GM18867 (cell line): Measurements from ENCODE around the gene MYBPC2.

ENCODE experiments used
- ATAC-seq: cut with Tn5 transposase; IDR thresholded peaks from one replicate; pipeline ENCODE4 v1.9.1; 2021; ENCODE audit warnings: mild to moderate bottlenecking, moderate library complexity; ENCODE audit not compliant: unreplicated experiment

The MYBPC2 gene

DNA sequence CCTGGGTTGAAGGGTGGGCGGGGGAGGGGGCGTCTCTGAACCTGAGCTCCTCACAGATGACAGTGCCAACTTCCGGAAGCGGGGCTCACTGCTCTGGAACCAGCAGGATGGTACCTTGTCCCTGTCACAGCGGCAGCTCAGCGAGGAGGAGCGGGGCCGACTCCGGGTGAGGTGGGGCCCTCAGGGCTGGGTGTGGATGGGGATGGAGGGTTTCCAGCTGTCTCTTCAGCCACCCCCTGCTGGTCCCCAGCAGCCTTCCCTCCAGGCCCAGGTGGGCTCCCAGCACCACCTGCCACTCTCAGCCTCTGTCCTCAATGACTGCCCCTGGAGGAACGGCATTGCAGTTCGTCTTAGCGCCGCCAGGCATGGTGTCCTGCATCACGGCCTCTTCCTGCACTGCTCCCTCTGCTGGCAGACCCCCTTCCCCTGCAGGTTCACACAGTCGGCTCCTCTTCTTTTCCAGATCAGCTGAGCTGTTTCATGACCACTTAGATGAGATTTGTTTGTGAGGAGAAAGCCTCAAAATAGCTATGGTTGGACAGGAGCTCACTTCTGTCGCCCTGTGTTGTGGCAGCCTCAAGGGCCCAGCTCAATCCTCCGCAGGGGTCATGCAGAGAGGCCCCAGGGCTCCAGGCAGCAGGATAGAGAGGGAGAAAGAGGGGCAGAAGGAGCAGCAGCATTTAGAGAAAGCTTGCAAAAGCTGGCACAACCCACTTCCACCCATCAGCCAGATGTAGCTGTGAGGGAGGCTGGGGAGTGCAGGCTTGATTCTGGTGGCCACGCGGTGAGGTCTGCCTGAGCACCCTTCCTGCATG is 46.4 kb downstream of the MYBPC2 start:
- no peak for ATAC-seq

DNA sequence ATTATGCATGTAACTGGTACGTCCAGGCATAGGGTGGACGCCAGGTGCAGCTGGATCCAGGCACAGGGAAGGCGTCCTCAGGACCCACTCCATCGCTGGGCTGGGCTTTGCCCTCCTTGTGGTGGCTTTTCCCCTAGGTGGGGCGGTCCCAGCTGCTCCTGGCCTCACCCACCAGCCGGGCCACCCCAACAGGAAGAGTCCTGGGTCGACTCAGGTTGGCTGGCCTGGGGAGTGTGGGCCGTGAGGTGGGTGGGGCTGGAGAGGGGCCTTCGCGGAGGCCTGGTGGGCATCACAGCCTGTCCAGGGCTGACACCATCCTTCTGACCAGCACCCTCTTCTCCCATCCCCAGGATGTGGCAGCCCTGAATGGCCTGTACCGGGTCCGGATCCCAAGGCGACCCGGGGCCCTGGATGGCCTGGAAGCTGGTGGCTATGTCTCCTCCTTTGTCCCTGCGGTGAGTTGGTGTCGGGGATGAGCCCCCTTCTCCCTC is 47.1 kb downstream of the MYBPC2 start:
- ATAC-seq: no peak

DNA sequence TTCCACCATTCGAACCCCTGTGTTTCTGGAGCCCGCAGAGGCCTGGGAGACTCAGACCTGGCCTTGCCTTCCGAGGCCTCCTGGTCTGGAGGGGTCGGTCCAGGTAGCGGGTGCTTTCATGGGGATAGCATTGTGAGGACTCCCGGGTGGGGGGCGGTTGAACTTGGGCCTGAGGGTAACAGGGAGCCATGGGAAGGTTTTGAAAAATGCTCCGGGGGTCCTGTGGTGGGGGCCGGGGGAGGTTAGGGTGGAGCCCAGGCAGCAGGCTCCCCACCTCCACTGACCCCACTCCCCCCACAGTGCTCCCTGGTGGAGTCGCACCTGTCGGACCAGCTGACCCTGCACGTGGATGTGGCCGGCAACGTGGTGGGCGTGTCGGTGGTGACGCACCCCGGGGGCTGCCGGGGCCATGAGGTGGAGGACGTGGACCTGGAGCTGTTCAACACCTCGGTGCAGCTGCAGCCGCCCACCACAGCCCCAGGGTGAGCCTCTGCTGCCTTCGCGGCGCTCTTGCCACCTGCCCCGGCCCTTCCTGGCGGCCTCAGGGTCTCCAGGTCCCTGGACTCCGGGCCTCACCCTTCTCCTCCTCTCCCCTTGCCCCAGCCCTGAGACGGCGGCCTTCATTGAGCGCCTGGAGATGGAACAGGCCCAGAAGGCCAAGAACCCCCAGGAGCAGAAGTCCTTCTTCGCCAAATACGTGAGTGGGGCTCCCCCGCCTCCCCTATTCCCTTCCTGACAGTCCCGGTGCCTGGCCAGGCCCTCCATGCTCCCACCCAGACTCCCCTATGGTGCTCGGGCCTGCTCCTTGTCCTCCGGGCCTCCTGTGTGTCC is 47.8 kb downstream of the MYBPC2 start:
- no peak for ATAC-seq

DNA sequence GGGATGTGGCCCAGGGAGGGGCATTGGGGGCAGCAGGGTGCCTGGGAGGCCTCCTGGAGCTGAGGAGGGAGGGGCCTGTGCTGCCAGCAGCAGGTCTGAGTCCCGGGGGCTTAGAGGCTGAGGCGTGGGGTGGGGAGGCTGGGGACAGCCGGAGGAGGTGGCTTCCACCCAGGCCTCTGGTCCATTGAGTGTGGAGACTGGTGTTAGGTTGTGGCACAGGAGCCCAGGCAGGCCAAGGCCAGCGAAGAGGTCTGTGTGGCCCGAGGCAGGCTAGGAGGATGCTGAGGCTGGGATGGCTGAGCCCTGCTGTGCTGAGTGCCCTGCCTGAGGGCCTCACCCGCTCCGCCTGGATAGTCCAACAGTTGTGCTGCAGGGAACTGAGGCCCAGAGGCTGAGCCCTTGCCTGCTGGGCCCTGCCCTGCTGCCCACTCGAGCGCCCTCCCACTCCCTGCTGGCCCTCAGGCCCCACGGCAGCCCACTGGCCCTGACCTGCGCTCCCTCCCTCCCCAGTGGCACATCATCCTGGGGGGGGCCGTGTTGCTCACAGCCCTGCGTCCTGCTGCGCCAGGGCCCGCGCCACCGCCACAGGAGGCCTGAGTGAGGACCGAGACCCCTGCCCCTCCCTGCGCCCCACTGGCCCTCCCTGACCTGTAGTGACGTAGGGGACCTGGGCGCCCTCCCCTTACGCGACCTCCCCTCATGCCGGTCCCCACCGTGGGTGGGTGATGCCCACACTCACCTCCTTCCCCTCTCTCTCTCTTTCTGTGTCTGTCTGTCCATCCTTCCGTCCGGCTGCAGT is 48.9 kb downstream of the MYBPC2 start:
- no peak for ATAC-seq

DNA sequence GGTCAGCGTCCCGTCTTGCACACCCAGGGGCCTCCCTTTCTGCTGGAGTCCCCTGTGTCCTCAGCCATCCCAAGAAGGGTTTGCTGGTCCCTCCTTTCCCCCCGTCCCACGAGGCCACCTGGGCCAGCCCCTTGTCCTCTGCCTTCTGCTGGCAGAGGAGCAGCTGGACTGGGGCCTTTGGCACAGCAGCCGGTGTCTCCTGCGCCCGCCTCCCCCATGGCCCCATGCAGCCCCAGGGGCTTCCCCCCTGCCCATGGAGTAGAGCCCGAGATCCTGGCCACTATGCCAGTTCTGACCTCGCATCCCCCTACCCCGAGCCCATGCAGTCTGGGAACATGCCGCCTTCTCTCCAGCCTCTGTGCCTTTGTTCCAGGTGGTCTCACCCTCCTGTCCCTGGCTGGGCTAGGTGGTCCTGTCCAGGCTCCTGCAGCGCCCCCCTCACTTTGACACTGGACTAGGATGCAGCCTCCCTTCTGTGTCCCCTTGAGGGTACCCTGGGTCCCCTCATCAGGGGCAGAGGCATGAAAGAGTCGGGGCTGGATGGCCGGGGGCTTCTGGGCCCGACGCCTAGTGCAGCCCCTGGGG is 49.7 kb downstream of the MYBPC2 start:
- ATAC-seq: no peak

DNA sequence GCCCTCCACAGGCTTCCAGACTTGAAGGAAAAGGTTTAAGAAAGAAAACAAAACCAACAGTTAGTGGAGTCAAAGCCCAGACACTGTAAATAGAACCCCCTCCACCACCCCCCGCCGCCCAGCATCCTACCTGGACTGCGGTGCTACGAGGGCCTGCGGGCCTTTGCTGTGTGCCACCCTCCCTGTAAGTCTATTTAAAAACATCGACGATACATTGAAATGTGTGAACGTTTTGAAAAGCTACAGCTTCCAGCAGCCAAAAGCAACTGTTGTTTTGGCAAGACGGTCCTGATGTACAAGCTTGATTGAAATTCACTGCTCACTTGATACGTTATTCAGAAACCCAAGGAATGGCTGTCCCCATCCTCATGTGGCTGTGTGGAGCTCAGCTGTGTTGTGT is 50.2 kb downstream of the MYBPC2 start:
- no peak for ATAC-seq

DNA sequence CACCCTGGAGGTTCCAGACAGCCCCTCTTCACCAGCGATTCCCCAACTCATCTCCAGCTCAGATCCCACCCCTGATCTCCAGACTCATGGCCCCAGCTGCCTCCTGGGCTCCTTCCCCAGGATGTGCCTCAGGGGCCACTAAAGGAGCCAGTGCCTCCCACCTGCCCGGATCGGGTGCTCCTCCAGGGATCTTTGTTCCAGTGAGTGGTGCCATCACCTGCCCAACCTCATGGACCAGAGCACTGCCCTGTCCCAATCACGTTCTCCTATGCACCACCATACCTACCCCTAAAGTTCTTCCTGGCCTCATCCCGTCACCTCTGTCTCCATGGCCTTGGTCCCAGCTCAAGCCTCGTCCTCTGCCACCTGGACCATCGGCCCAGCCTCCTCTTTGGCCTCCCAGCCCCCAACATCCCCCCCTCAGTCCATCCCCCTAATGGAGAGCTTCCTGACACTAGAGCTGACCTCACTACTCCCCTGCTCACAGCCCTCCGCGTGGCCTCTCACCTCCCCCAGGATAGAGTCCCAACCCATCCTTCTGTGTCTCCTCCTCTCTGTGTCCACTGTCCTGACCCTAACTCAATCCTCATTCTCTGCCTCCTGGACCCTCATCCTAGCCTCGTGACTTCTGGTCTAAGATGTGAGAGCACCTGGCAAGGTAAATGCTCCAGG is 52.7 kb downstream of the MYBPC2 start:
- no peak for ATAC-seq

DNA sequence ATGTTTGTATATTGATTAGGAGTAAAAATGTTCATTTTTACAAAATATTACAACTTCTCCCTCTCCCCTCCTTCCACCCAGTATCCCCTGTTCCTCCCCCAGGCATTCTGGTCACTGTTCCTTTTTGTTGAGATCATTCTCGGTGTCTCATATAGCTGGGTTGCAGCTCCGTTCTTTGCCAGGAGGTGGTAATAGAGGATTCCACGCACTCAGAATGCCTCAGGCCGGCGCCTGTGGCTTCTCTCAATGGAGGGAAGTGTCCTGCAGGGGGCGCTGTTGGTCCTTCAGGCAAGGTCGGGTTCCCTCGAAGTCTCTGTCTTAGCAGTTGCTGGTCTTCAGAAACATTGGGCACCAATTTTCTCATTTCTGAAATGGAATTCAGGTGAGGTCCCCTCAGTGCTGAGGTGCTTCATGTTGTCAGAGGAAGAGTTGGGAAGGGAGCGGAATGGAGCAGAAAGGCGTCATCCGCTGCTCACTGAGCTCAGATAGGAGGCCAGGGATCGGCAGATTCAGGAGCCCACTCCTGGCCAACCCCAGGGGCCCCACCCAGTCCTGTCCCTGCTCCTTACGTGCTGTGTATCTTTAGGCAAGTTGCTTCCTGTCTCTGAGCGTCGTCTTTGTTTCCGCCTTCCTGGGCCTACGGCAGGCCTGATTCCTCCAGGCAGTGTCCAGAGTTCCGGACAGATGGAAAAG is 54.3 kb downstream of the MYBPC2 start:
- no peak for ATAC-seq

DNA sequence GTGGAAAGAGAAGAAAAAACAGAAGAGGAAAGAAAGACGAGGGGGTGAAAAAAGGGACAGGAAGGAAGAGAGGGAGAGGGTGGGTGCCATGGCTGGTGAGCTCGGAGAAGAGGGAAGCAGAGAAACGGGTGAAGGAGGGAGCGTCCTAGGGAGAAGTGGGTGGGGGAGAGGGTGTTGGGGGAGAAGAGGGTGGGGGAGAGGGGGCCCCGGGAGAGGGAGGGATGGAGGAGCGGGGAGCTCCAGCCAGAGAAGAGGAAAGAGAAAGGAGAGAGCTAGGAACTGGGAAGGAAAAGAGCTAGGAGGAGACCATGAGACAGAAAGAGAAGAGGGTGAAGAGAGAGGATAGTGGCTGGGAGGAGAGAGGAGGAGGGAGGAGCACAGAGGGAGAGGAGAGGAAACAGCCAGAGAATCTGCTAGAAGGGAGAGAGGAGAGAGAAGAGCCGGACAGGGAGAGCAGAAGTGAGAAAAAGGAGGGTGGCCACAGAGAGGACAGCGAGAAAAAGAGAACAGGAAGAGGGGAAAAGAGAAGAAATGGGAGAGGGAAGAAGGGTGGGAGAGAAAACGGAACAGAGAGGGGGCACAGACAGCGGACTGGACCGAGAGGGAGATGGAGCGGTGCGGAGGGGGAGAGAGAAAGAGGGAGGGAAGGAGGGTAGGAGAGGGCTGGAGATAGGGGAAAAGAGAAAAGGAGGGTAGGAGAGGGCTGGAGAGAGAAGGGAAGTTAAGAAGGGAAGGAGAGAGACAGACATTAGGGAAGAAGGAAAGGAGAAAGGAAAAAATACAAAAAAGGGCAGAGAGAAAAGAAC is 55.9 kb downstream of the MYBPC2 start:
- no peak for ATAC-seq

DNA sequence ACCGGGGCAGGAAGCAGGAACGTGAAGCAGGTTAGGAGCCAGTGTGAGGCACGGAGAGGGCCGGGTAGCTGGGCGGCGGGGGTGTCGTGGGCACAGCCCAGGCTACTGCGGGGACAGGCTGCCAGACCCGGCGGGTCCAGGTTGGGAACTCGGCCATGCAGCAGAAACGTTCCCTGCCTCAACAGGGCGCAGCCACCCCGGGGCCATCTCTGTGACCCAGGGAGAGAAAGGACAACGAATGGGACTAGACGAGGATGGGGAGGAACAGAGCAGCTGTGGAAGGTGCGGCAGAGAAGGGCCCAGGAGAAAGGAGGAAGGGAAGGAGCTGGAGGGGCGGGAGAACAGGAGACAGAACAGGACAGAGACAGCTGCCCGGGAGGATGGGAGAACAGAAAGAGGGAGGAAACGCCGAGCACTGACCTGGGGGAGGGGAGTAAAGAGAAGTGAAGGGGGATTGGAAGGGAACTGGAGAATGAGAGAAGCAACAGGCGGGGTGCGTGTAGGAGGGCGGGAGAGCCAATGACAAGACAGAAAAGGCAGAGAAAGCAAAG is 56.8 kb downstream of the MYBPC2 start:
- no peak for ATAC-seq

DNA sequence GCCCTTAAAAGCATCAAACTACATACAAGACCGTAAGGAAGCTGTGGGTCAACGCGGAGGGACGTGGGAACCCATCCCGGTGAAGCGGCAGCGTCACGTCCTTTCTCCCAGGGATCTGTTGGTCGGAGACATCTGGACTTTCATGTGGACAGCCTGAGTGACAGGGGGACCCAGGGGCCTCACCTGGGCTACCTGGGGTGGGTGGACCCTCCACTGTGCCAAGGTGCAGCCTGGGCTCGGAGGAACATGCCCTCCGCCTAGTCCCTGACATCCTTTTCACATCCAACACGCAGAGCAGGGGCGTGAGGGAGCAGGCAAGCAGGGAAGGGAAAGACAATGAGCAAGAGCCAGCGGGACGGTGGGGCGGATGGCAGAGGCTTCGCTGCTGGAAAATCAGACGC is 57.7 kb downstream of the MYBPC2 start:
- ATAC-seq: no peak

DNA sequence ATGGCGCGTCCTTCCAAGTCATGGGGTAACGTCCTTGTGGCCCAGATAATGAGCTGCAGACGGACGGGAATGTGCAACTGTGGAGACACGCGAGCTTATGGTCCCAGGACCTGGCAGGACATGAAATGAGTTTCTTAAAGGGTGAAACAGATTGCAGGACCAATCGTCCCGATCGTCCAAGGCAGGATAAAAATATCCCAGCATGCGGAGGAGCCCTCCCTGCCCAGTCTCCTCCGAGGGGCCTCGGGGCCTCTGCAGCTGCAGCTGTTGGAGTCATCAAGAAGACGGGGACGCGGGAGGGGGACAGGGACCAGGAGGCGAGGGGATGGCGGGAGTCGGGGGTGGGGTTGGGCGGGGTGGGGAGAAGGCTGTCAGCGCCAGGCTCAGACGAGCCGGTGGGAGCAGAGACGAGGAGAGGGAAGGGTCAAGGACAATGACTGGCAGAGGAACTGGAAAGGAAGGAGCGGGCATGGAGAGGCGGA is 58.3 kb downstream of the MYBPC2 start:
- no peak for ATAC-seq

DNA sequence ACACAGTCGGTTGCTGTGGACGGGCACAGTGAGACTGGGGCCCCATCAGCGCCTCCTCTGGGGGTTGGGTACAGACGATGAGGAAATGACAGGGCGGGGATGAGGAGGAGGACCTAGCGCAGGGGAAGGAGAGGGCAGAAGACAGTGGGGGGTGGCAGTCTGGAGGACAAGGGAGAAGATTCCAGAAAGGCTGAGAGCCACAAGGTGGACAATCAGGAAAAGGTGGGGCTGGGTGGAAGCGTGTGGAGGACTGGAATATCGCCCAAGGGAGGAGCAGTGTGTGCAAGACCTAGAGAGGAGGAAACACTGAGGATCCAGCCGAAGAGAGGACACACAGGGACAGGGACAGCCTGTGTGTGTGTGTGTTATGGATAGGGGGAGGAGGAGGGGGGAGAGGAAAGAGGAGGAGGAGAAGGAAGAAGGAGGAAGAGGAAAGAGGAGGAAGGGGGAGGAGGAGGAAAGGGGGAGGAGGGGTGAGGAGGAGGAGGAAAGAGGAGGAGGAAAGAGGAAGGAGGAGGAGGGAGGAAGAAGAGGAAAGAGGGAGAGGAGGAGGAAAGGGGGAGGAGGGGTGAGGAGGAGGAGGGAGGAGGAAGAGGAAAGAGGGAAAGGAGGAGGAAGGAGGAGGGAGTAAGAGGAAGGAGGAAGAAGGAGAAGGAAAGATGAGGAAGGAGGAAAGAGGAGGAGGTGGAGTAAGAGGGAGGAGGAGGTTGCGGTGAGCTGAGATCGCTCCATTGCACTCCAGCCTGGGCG is 59.8 kb downstream of the MYBPC2 start:
- ATAC-seq: no peak

DNA sequence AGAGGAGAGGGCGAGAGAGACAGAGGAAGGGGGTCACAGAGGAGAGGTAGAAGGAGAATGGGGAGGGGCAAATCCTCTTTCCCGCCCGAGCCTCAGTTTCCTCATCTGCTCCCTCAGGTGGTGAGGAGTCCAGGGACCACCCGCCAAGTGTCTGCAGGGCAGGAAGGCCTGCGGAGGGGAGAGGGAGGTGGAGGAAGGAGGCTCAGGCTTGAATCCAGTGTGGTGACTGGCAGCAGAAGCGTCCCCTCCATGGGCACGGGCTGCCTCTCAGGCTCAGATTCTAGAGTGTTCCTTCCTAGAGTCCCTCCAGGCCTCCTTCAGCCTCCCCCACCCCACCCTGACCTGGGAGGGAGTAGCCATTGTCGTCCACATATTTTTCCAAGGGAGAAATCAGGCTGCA is 60.5 kb downstream of the MYBPC2 start:
- ATAC-seq: no peak

DNA sequence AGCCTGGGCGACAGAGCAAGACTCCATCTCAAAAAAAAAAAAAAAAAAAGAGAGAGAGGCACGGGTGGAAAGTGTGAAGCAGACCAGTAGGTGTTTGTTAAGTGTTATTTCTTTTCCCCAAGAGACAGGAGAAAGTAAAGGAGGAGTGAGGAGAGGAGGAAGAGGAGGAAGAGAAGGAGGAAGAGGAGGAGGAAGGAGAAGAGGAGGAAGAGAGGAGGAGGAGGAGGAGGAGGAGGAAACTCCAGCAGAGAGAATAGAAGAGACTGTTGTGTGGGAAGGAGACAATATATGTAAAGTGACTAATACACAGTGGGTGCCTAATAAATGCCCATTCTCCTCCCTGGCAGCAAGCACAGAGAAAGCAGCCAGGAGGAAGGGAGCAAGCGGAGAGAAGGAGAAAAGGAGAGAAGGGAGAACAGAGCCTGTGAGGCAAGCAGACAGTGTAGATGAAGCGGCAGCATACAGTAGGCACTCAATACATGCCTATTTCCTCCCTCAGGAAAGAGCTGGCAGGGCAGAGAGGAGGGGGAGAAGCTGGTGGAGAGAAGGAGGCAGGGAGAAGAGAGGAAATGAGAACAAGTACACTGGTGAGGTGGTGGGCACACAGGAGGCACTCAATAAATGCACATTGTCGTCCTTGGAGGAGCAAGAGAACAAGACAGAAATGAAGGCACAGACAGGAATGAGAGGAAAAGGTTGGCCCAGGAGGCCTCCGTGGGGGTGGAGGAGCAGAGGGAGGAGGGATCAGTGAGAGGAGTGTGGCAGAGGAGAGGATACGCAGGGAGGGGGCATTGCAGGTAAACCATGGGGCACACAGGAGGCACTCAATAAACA is 61.7 kb downstream of the MYBPC2 start:
- ATAC-seq: no peak

DNA sequence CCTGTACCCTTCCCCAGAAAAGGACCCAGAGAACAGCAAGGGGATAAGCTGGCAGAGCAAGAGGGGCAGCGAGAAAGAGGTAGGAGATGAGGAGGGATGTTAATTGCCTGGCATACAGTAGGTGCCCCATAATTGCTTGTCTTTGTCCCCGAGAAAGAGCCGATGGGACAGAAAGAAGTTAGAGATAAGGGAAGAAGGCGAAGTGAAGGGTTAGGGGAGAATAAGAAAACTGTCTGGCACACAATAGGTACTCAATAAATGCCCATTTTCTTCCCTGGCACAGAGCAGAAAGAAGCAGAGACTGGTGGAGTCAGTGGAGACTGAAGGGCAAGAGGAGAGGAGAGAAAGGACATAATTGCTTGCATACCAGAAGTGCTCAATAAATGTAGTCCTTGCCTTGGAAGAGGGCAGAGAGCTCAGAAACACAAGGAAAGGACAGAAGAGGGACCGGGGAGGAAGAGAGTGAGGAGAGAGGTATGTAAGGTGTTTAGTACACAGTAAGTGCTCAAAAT is 62.4 kb downstream of the MYBPC2 start:
- no peak for ATAC-seq
